Measurements from ENCODE around the gene IGSF9.
A peak's percentile ranks its signal among the peaks of the same experiment; 100 is the strongest.

IGSF9 gene
- total RNA-seq, result 0 reads per million in 2 donors

- peak; percentile 35 to 72 (median 61) for DNase-seq
These were observed at the start of gene IGSF9 for GRCh38 chr1:159945483-159946241. Gene IGSF9 (minus strand): TSS chr1:159945613. CDS start chr1:159943454, 2,159 bp downstream.

GRCh38 chr1:159994896-159995295 lies 49.5 kb upstream of the IGSF9 start:
- no peak for DNase-seq

GRCh38 chr1:159993911-159994310 lies 48.5 kb upstream of the IGSF9 start:
- no peak for DNase-seq

GRCh38 chr1:159992161-159992560 lies 46.7 kb upstream of the IGSF9 start:
- DNase-seq, result no peak

- DNase-seq, result peak in 1 of 5 experiments; percentile 46
These were observed 46.1 kb upstream of the IGSF9 start for GRCh38 chr1:159991513-159991912.

GRCh38 chr1:159990005-159990404 lies 44.6 kb upstream of the IGSF9 start:
- DNase-seq, result no peak

GRCh38 chr1:159989581-159989980 lies 44.2 kb upstream of the IGSF9 start:
- no peak for DNase-seq

GRCh38 chr1:159988006-159988405 lies 42.6 kb upstream of the IGSF9 start:
- no peak for DNase-seq

GRCh38 chr1:159987186-159987585 lies 41.8 kb upstream of the IGSF9 start:
- no peak for DNase-seq

- no peak for DNase-seq
These were observed 41.1 kb upstream of the IGSF9 start for GRCh38 chr1:159986531-159986930.

GRCh38 chr1:159986093-159986492 lies 40.7 kb upstream of the IGSF9 start:
- no peak for DNase-seq

- no peak for DNase-seq
These were observed 40.1 kb upstream of the IGSF9 start for GRCh38 chr1:159985473-159985872.

GRCh38 chr1:159983681-159984080 lies 38.3 kb upstream of the IGSF9 start:
- no peak for DNase-seq

- DNase-seq, result no peak
These were observed 36.9 kb upstream of the IGSF9 start for GRCh38 chr1:159982280-159982679.

- DNase-seq, result no peak
These were observed 36.1 kb upstream of the IGSF9 start for GRCh38 chr1:159981351-159982055.

- DNase-seq, result no peak
These were observed 35.4 kb upstream of the IGSF9 start for GRCh38 chr1:159980786-159981185.

- DNase-seq, result no peak
These were observed 34.7 kb upstream of the IGSF9 start for GRCh38 chr1:159980076-159980475.

GRCh38 chr1:159979257-159979656 lies 33.8 kb upstream of the IGSF9 start:
- no peak for DNase-seq

GRCh38 chr1:159978107-159978398 lies 32.6 kb upstream of the IGSF9 start:
- DNase-seq, result no peak

- DNase-seq, result no peak
These were observed 32.1 kb upstream of the IGSF9 start for GRCh38 chr1:159977364-159978106.

GRCh38 chr1:159974350-159974965 lies 29.0 kb upstream of the IGSF9 start:
- no peak for DNase-seq

- no peak for DNase-seq
These were observed 28.0 kb upstream of the IGSF9 start for GRCh38 chr1:159973350-159973940.

All from T-helper 2 cell (primary cell).